NCI-H1694 (cell line): ENCODE data around the gene CAPSL.
A peak's percentile ranks its signal among the peaks of the same experiment; 100 is the strongest.
"Not testable (repeated sequence)": the region's sequence is repeated elsewhere in the genome, so short reads cannot be mapped to it uniquely, and the experiment has no call there.

Source experiments
- DNase-seq: peaks from one replicate; lab custom pipeline; 2025; lab: John Stamatoyannopoulos, UW

CAPSL gene

DNA sequence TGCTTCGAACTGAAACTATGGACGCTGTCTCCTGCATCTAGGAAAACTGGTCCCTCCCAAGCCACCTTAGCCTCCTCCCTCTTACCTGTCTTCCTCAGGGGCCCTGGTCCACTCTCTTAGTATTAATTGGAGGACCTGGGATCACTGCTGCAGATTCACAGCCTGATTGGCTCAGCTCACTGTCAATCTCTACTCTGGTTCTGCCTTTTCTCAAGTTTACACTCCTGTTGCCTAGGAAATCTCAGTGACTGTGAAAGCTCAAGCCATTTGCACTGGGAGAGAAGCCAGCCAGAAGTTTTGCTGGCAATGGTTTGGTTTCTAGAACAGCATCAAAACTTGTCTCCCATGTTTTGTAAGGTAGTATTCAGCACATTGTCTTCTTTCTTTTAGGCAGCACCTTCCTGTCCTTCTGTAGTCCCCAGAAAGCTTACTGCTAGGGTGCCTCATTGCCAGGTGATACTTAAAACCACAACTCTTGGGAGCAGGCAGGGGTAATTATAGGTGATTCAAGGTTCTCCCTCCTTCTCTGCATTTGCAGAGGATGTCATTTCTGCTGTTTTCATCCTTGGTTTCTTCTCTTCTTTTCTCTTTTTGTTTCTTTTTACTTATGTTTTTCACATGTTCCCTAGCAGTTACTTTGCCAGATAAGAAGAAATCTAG, at the start of gene CAPSL:
Gene CAPSL (minus strand): TSS at position 55 of the 660 bp plus-strand sequence. CDS start 17,502 bp downstream, outside the sequence.
- no peak for DNase-seq

DNA sequence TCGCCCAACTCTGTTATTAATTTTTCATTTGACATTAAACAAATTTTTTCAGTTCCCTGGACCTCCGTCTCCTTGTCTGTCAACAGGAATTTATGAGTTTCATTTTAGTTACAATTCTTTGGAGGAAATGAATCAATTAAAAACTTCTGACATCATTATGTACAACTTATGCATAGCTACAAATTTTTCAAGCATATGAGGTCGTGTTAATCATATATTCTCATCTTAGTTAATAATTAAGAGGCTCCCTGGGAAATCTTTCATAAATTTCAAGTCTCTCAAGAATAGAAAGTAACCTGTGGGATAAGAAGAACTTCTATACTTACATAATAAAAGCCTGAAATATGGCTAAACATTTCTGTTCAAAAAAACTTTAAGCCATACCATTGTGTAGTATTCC, 49.4 kb upstream of the CAPSL start:
- DNase-seq = no peak

DNA sequence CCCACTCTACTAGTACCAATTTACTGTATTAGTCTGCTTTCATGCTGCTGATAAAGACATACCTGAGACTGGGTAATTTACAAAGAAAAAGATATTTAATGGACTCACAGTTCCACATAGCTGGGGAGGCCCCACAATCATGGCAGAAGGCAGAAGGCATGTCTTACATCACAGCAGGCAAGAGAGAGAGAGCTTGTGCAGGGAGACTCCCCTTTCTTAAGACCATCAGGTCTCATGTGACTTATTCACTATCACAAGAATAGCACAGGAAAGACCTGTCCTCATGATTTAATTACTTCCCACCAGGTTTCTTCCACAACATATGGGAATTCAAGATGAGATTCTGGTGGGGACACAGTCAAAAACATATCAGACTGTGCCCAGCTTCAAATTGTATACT, 41.3 kb upstream of the CAPSL start:
- DNase-seq = no peak

DNA sequence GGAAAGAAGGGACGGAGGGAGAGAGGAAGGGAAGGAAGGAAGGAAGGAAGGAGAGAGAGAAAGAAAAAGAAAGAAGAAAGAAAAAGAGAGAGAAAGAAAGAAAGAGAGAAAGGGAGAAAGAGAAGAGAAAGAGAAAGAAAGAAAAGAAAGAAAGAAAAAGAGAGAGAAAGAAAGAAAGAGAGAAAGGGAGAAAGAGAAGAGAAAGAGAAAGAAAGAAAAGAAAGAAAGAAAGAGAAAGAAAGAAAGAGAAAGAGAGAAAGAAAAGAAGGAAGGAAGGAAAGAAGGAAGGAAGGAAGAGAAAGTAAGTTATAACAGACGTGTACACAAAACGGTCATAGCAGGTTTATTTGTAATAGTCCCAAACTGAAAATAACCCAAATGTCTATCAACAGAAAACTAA, 38.4 kb upstream of the CAPSL start:
- DNase-seq = not testable (repeated sequence)

DNA sequence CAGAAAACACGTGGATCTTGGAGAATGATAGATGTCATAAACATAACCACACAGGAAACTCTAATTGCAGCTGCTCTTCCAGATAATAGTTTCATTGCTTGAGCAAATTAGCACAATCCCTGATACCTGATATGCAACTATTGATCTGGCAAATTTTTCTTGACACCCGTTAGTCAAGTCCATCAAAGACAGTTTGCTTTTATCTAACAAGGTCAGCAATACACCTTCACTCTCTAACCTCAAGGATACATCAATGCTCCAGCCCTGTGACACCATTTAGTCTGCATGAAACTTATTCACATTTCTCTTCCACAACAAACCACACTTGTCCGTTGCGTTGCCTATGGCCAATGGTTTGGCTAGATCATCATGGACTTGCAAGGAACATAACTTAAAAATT, 36.1 kb upstream of the CAPSL start:
- DNase-seq = no peak

DNA sequence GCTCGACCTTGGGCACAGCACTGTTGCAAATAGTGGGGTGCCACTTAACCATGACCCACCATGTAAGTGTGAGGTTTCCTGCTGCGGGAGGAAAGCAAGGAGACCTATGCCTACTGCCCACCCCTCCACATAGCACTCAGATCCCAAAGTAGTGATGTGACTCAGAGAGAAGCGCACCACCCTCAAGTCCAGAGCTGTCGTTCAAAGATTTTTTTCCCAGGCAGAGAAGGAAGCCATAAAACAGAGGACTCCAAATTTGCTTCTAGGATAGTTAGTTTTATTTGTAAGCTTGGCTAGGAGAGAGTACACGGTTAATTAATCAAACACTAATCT, 33.4 kb upstream of the CAPSL start:
- no peak for DNase-seq

DNA sequence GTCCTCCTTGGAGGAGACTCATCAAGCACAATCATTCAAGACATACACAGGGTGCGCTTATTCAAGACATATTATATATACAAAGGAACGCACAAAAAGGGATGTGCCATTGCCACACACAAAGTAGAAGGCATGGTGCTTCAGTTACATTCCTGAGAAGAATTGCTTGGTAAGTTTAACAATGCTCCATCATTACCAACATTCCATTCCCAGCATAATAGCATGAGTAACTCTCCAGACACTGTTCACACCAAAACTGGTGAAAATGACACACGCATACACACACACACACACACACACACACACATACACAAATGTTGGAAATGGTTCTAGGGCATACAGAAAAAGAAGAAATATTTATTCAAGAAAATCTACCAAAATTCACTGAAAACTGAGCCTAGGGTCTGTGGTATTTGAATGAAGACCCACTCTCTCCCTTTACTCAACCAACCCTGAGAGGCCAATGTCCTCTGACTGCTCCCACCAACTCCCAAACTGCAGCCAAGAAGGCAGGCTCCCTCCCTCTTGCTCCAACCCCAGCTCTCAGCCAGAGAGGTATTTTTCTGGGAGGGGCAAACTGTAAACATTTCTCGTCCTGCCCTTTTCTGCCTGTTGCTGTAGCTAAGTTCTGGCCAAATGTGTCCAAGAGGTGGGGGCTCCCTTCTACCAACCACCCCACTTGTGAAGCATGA, 32.9 kb upstream of the CAPSL start:
- no peak for DNase-seq

DNA sequence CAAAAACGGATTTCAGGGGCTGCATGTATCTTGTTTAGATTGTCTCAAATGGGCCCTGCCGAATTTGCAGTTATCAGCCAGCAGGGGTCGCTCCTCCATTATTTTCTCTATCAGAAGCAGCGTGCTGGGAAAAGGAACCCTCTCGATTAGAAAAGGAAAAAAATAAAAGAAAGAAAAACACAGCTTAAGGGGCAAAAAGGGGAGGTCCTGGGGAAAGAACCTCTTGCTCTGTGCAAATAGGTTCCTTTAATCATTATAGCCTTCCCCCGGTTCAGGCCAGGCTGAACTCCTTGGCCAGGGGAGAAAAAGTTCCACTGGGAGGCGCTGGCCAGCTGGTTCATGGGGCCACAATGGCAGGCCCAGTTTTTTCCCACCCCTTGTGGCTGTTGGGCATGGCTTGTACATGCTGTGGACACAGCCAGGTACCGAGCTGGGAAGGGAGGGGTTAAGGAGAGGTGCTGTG, 25.0 kb upstream of the CAPSL start:
- DNase-seq = peak; percentile 3

DNA sequence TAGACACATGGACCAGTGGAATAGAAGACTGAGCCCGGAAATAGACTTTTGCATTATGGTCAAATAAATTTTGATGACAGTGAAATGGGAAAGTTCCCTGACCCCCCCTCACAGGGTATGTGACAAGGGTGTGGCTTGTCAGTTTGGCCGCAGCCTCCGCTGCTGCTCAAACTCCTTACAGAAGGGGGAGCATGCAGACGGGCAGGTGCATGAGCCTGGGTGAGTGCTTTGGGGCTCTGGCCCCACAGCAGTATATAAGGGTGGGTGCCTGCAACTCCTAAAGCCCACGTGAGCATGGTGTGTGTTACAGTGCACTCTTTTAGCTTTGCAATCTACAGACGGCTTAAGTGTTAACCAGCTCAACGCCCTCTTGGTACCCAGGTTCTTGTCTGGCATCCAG, 21.9 kb upstream of the CAPSL start:
- no peak for DNase-seq

DNA sequence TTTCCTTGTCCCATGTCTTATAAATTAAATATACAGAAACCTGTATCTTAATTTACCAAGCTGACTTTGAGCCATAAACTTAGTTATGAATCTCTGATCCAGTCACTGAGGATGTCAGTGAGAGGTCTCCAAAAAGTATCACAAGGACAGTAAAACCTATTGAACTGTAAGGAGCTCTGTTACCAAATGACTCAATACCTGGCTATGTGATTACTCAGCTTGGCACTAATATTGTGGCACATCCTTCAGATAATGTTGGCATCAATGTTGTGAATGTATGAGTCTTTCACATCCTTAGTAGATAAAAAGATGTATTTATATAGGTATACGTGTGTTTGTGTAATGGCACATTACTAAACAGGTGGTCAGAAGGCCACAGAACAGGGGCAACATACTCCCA, 18.0 kb upstream of the CAPSL start:
- DNase-seq = no peak

DNA sequence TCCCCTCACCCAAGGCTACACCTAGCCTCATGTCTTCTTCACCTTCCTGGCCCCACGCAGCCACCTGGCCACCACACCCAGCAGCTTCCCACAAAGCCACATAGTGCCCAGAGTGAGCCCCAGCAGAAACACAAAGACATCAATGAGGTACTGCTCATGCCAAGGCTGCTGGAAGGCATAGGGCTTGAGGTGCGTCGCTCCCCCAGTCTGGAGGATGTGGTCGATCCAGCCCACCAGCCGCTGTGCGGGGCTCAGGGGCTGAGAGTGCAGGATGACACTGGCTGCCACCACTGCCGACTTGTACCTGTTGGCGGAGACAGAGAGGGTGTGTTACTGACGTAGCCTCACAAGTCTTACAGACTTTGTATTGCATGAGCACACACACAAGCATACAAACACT, 15.8 kb upstream of the CAPSL start:
- no peak for DNase-seq

DNA sequence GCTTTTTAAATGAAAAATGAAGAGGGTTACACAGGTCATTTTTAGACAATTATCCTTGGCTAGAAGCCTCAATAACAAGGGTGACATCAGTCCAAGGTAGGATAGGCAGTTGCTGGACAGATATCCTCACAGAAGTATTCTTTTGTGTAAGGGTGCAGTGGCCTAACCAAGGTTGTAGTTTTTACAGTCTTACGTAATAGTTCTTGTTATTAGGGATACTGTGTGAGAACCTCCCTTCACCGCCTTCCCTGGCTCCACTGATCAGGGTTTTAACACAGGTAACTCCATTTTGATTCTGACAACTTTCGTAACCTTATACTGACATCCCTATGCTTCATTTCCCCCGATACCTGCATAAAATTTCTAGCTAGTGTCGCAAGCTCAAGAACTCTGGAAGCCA, 8.7 kb upstream of the CAPSL start:
- no peak for DNase-seq

DNA sequence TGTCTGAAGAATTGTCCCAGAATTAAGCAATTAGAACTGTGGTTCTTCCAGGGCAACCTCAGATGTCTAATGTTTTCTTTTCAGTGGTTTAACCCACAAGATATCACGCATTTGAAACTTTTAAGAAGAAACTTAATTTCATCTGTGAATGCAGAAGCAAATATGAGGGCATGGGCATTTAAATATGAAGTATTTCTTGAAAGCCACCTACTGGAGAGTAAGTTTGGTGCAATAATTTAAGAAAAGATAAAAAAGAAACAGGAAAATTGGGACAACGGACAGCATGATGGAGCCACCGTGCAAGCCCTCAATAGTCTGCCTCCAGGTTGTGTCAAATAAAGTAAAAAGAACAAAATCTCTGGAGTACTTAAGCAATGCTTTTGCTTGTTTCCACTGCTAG, 1.2 kb upstream of the CAPSL start:
- no peak for DNase-seq

DNA sequence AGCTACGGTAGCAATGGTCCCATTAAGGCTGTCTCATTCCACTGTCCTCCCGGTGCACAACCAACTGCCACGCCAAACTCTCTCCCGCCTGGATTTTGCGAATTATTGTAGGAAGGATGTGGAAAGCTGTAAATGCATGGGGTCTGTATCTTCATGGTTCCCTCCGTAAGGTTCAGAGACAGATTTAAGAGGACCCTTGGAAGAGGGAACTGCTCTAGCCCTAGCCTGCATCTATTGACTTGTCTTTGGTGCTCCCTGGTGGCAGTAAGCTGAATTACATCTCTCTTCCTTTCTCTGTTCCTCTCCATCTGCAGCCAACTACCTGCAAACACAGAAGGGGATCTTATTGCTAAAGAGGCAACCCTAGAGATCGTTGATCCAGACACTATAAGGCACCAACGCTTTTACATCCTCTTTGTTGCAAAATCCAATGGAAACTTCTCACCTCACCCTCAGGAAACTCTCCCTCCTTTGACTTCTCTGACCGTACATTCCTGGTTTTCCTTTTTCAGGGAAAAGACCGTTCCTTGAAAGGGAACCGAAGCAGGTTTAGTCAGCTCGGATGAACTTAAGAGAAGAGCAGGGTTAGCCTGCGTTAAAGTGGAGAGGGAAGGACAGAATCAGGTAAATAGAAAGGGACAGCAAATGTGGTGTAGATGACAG, 11.9 kb downstream of the CAPSL start:
- peak; percentile 88 for DNase-seq

DNA sequence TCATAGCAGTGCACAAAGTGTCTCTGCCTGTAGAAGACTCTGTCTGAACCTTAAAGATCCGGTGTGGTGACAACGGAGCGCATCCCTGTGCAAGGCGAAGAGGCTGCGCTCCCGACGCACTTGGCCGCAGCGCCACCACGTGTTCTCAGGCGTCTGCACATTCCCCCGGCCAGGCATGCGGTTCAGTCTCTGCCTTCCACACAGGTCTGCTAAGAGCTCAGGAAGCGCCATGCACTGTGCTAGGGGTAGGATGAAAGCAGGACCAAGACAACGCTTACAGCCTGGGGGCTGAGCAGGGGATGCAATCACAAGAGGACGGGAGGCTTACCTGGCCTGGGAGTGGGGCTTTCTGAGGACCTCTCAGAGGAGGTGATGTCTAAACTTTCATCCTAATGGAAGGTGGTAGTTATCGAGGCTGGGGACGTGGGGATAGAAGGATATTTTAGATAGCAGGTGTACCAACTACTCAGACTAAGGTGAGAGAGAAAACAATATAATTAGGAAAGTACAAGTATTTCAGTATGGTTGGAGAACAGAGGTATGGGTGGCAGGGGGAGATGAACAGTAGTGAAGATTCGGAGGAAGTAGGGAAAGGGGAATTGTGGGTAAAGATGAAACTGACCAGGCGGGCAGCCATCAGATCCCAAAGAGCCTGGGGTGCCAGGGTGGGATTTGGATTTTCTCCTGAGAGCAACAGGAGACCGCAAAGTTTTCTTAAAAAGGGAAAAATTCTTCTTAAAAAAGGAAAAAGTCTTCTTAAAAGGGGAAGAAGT, 13.3 kb downstream of the CAPSL start:
- DNase-seq = peak; percentile 18

DNA sequence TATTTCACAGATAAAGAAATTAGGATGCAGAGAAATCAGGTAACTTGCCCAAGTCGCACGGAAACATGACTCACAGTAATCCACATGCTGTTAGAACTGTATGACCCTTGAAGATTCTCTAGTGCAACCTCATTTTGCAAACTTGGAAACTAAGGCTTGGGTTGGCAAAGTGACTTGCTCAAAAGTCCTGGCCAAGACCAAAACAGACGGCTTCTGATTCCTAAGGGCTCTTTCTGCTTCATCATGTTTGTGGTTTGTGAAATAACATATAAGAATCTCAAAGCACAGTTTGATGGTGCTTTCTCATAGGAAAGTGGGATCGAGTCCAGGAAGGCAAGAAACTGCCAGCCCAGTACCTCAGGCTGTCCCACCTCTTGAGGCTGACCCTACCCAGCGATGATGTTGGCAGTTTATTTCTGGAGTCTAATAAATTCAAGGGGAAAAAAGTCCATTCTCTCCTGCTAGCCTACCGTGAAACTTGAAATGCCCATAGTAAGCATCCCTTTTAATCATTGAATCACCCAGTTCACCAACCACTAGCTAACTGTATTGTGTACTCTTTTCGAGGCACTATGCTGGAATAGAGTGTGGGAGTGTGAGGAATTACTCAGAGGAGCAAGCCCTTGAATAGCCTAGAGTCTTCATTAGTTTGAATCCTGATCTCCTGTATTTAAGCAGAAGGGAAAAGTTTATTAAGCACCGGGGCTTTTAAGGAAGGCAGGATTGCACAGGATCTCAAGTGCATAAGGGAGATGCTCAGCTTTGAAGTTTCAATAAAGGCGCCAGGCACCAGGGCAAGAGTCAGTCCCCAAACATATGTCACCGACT, 14.1 kb downstream of the CAPSL start:
- DNase-seq = no peak

DNA sequence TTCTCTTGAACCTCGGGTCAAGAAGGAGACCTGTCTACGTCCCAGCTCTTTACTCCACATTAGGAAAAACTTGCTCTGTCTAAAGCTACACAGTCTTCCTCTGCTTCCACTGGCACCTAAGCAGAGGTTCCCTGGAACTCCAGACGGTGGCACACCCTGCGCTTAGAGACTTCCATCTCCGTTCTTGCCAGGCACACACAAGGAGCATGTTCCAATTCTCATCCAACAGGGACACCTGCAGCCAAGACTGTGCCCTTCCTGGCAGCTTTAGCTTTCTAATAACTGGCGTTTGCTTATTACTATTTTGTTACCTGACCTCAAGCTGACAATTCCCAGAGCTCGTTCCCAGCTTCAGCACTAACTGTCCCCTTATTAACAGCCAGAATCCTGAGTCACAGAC, 16.0 kb downstream of the CAPSL start:
- no peak for DNase-seq

DNA sequence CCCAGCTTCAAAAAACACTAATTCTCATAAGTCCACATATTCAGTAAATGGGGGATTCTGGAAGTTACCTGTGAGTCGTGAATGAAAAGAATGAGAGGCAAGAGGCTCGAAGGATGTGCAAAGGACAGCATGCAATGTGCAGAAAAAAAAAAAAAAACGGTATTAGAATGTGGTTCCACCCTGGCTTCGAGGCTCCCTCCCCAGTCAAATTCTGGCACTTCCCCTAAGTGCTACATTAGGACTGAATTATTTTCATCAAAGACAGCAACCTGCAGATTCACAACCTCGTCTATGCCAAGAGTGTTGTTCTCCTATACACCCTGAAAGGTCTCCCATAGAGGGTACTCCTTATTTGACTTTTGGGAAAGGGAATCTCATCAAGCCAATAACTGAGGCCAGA, 16.5 kb downstream of the CAPSL start:
- DNase-seq = no peak

DNA sequence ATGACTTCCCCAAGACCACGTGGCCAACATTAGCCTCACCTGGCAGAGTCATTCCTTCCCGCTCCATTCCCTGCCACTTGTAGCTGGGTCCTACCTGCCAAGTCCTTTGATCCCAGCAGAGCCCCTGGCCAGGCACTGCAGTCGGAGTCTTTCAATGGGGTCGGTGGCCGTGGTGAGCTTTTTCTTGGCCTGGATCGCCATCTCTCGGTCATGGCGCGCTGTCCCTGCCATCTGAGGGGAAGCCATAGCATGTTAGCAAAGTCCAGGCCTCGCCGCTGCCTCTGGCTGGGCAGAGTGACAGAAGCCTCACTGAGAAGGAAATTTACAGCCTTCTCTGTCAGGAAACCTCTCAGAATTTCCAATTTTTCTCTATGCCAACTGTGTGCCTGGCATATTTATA, 17.5 kb downstream of the CAPSL start:
- no peak for DNase-seq

DNA sequence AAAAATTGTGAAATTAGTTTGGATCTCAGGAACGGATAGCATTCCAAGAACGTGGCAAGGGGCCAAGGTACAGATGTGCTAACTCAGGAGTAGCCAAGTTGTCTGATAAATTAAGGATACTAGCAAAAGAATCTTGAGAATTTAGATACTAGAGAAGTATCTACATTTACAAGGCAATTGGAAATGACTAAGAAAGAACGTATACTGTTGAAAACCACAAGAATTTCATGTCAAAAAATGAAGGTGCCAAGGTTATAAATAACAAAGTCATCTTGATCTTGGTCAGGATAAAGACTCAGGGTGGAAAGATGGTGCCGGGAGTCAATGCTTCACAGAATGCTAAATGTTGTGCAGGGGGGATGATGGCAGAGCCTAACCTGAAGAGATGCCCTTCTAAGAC, 19.2 kb downstream of the CAPSL start:
- no peak for DNase-seq

DNA sequence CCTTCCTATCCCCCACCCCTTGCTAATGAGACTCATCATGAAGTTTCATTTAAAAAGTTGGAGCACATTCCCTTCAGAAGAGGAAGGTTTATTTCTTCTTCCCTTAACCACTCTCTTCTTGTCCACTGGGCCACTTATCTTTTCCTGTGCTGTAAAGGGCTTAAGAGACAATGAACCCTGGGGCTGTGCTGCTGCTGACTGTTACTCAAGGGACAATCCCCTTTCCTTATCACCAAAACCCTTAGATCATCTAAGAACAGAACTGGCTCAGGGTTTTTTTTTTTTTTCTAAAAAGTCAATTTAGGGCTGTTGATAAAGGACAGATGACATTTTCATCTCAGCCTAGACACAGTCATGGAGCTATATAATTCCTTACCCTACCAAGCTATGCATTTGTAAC, 29.6 kb downstream of the CAPSL start:
- DNase-seq = no peak

DNA sequence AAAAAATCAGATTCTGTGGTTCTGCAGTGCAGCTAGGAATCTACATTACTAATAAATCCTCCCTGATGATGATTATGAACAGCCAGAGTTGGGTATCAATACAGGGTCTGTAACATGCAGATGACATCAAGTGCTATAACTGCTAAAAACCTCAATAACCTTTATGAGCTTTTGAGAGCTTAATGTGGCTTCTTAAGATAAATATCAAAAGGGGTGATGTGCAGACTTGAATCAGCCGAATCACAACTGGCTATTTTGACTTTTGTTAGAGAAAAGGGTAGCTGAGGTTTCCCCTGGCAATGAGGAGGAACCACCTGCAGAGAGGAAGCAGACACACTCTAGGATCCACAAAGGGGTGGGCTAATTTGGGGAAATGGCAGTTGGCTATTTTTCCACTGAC, 30.2 kb downstream of the CAPSL start:
- no peak for DNase-seq
